GM18870 (cell line): ENCODE data around the gene LCLAT1.

Experiments
- ATAC-seq: cut with Tn5 transposase; IDR thresholded peaks from one replicate; pipeline ENCODE4 v1.9.1; 2021; ENCODE audit warnings: moderate library complexity; ENCODE audit not compliant: unreplicated experiment

The LCLAT1 gene

GRCh38 chr2:30689496-30690125 lies 242.6 kb downstream of the LCLAT1 start:
- ATAC-seq, result no peak

DNA sequence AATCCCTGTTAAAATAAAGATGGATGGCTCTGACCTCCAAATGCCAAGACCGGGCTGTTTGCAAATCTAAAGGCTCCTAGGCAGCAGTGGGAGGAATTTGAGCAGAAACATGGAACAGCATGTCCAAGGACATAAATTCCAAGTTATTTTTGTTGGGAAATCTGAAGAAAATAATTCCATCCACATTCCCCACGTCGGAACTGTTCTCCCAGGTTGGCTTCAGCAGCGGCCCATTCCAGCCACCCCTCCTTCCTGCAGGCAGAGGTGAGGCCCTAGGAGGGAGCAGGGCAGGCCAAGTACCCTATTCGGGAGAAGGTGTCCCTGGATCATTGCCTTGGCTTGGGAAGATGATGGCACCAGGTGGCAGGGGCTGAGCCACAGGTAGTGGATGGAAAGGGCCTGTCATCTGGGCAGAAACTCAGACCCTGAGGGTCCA lies 243.1 kb downstream of the LCLAT1 start:
- no peak for ATAC-seq

DNA sequence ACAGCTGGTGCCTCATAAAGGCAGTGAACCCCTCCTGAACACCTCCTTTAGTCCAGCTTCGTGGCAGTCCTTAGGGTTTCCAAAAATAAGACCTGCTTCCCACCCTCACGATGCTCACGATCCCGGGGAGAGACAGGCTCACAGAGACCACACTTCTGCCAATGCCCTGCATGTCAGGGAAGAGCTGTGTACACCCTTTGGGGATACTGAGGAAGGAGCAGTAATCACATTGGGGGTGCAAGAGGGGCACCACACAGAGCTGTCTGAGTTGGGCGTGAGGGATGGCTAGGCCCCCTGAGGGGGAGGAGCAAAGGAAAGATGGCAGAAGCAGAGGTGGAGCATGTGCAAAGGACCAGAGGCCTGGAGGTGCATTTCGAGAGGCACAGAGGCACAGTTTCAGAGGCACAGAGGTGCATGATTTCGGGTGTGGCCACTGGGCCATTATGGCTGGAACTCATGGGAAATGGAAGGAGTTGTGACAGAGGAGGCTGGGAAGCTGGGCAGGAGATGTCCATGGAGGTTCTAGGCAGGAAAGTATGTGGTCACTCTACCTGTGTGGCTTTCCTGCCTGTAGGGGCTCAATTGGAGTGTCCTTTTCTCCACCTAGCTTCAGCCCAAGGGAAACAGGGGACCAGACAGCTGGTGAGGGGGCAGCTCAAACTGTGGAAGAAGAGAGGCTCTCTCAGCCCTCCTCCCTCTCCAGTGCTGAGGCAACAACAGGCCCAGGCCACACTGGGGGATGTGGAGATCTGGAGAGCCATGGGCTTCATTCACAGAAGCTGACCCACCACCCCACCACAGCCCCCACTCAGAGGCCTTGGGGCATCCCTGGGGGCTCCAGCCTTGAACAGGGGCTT lies 244.3 kb downstream of the LCLAT1 start:
- no peak for ATAC-seq

DNA sequence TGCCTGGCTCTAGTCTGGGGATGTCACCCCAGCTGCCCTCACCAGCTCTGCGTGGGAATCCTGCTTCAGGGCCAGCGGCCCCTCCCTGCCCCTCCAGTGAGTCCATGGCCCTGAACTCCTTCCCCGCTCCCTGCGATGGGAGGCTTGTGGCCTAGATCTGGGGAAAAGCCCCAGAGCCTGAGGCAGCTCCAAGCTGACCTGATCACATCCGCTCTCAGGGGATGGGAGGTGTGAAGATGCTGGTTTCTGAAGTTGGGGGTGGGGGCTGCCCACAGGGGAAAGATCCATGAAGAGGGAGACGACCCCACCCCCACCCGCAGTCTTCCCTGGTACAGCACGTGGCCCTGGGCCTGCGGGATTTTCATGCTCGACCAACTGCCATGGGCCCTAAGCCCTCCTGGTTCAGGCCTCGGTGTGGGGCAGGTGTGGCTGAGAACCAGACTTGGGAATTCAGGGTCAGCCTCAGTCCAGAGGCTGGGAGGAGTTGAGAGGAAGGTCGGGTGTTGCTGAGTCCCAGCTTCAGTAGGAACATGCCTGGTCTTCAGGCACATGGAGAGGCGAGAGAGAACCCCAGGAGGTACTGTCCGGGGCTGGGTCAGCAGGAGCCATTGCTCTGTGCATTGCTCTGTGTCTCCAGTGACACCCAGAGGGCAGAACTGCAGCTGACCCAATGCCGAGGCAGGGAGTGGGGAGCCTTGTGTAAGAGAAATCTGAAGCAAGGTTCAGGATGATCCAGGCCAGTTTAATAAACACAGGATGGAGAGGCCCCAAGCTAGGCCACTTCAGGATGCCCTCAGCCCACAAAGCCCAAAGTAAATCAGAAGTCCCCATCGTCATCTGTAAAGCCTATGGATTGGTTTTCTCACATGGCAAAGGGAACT lies 245.1 kb downstream of the LCLAT1 start:
- no peak for ATAC-seq

- ATAC-seq, result no peak
Measured at GRCh38 chr2:30692829-30693275, 245.8 kb downstream of the LCLAT1 start.
